ENCODE measurements around the gene CHRNA7. TPM values are rescaled to one million over a fixed set of nuclear protein-coding genes. Genes with fewer than 3 reads are reported as not detected.

Gene CHRNA7
- polyA plus RNA-seq, 1 of the 3 experiments (the other 2 are of a cell fraction): 0.38 TPM

DNA sequence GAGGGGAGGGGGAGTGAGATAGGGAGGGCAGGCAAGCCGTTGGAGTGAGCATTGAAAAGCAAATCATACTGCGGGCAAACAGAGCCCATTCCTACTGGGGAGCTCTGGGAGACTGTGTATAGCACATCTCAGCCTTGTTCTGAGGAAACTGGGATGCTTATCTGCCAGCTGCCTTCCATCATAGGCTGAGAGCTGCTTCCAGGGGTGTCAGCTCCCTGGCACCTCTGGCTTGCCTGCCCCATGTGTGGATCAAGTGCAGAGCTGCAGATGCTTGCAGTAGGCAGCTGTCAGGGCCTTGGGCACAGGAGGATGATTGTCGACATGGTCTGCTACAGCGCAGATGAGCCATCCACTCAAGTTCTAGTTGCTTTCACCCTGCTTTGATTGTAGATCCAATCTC lies 86.8 kb downstream of the CHRNA7 start (continued):
- TF ChIP-seq ZBTB33 (IDR thresholded peaks at IDR 0.05; ENCODE audit: borderline replicate concordance, low read depth) (no peak), JUND (IDR thresholded peaks at IDR 0.05) (no peak), RXRA (IDR thresholded peaks at IDR 0.05; ENCODE audit: borderline replicate concordance, low read depth) (no peak), EP300 (IDR thresholded peaks at IDR 0.05; ENCODE audit: borderline replicate concordance in 1 of 2, low read depth in 1 of 2, low read length in 1 of 2) (peak in 1 of 2 experiments; percentile 86; a peak in 2 of 4 replicates)

GRCh38 chr15:32119286-32119685 lies 89.0 kb downstream of the CHRNA7 start:
- no peak overlapping the region for H3K4me3 ChIP-seq (ENCODE audit: low read depth in 2 of 2, low read length in 1 of 2)
- H3K36me3 ChIP-seq (replicated peaks in 1 of 2; ENCODE audit: control insufficient read depth in 1 of 2, insufficient read depth in 2 of 2, low read length in 1 of 2): no peaks in the 10 kb centered on the region
- no peak overlapping the region for H2AFZ ChIP-seq (ENCODE audit: low read depth)
- peak overlapping the region in 1 of 2 experiments; percentile 93; a peak in 2 of 4 replicates for H3K27ac ChIP-seq (ENCODE audit: low read depth in 2 of 2, low read length in 1 of 2)
- POLR2A ChIA-PET: interaction anchor here (0.6 kb wide), 1 partner anchor 11 kb away, joined by 3 read pairs; no protein-coding TSS in a partner anchor
- H3K27me3 ChIP-seq (ENCODE audit: insufficient read depth): no peaks in the 10 kb centered on the region
- CTCF ChIA-PET: interaction anchor here (1.0 to 2.5 kb wide), 4 partner anchors 14 to 144 kb away, joined by 3 to 13 read pairs (median 6); partner anchors contain the start of gene CHRNA7
- no peaks in the 10 kb centered on the region for H3F3A ChIP-seq (replicated peaks; ENCODE audit: insufficient read depth)
- H4K20me1 ChIP-seq (ENCODE audit: insufficient read depth): no peaks in the 10 kb centered on the region
- peak; percentile 54 for DNase-seq
- H3K4me2 ChIP-seq: no peak overlapping the region
- no peaks in the 10 kb centered on the region for H3K79me2 ChIP-seq (ENCODE audit: insufficient read depth)
- TF ChIP-seq GATA2 (CRISPR knock-in tag; IDR thresholded peaks at IDR 0.05): peak; percentile 23; the same call in 1 of the 2 replicates
- TF ChIP-seq SMC3 (IDR thresholded peaks at IDR 0.05; ENCODE audit: low read depth, low read length): no peak
- WGBS (ENCODE audit: low lambda C conversion rate): 26% methylated on average over 3 of the region's 3 CpGs
- H3K9ac ChIP-seq: no peak overlapping the region
- no peaks in the 10 kb centered on the region for H3K9me2 ChIP-seq
- H3K4me1 ChIP-seq (ENCODE audit: control insufficient read depth in 1 of 2, insufficient read depth in 2 of 2, low read depth in 1 of 2, low read length in 1 of 2): peaks cover 0 to 67% of the 10 kb centered on the region in 2 experiments; a peak in 2 of 4 replicates
- H3K9me3 ChIP-seq: no peaks in the 10 kb centered on the region

DNA sequence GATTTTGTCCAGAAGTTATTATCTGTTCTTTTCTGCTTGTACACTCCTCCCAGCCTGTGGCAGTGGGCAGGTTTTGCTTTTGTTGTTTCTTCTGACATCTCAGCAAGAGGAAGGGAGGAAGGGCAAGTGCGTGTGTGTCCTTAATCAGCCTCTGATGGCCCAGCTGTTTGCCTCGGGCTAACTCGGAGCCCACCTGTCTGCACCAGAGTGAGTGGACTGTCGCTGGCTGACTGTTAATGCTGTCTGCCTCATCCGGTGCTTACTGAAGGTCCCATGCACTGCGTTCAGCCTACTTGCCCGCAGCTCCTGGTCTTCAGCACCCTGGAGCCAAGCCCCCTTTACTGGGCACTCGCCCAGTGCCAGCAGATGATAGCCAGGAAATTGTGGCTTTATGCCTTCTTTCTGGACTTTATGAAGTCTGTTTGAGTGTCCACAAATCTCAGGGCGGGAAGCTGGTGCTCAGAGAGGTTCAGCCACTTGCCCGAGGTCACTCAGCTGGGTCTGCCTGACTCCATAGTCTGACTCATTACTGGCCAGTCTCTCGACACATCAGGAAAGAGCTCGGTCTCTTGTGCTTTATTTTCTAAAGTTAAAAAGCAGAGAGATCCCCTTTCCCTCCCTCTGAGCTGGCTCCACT lies 89.5 kb downstream of the CHRNA7 start:
- POLR2A ChIA-PET: interaction anchor here (0.6 kb wide), 1 partner anchor 10 kb away, joined by 3 read pairs; no protein-coding TSS in a partner anchor
- TF ChIP-seq FOXM1 (IDR thresholded peaks at IDR 0.05; ENCODE audit: low read depth) (no peak), EP300 (IDR thresholded peaks at IDR 0.05; ENCODE audit: borderline replicate concordance in 1 of 2, low read depth in 1 of 2, low read length in 1 of 2) (peak in 1 of 2 experiments; percentile 60; a peak in 2 of 4 replicates), CHD2 (IDR thresholded peaks at IDR 0.05; ENCODE audit: low read length, partially characterized antibody) (peak; percentile 19), TEAD4 (IDR thresholded peaks at IDR 0.05; ENCODE audit: borderline replicate concordance, insufficient read depth) (no peak)
- Histone ChIP-seq H3K4me1 (ENCODE audit: control insufficient read depth in 1 of 2, insufficient read depth in 2 of 2, low read depth in 1 of 2, low read length in 1 of 2) (peaks cover 0 to 66% of the 10 kb centered on the region in 2 experiments; a peak in 2 of 4 replicates), H3K27ac (ENCODE audit: low read depth in 2 of 2, low read length in 1 of 2) (peak overlapping the region in 1 of 2 experiments; percentile 93; a peak in 2 of 4 replicates), H3K9me2 (no peaks in the 10 kb centered on the region), H3F3A (replicated peaks; ENCODE audit: insufficient read depth) (no peaks in the 10 kb centered on the region), H3K9ac (no peak overlapping the region), H3K27me3 (ENCODE audit: insufficient read depth) (no peaks in the 10 kb centered on the region), H3K9me3 (no peaks in the 10 kb centered on the region), H4K20me1 (ENCODE audit: insufficient read depth) (no peaks in the 10 kb centered on the region), H2AFZ (ENCODE audit: low read depth) (no peak overlapping the region), H3K79me2 (ENCODE audit: insufficient read depth) (no peaks in the 10 kb centered on the region), H3K4me3 (ENCODE audit: low read depth in 2 of 2, low read length in 1 of 2) (no peak overlapping the region), H3K36me3 (replicated peaks in 1 of 2; ENCODE audit: control insufficient read depth in 1 of 2, insufficient read depth in 2 of 2, low read length in 1 of 2) (no peaks in the 10 kb centered on the region), H3K4me2 (no peak overlapping the region)
- WGBS (ENCODE audit: low lambda C conversion rate): 24% methylated on average over 11 of the region's 12 CpGs
- CTCF ChIA-PET: interaction anchor here (1.0 to 3.1 kb wide), 6 partner anchors 15 to 145 kb away, joined by 3 to 13 read pairs (median 7); partner anchors contain the start of gene CHRNA7
- peak; percentile 72 for DNase-seq

Measured in SK-N-SH (cell line).